Caco-2 (cell line): ENCODE results near the gene PBLD. TPM values are rescaled to one million over a fixed set of nuclear protein-coding genes. Genes with fewer than 3 reads are reported as not detected.

Source experiments
- BruUV-seq: library from RNA; stranded (reverse); fragments of 400-500 nt; replicated peaks from 2 replicates; lab custom pipeline; 2021; lab: Mats Ljungman, UMichigan
- CTCF ChIA-PET: fragments of 300-600 bp; sonication (Branson Sonifier 250); formaldehyde crosslinking; loops from one replicate; lab custom pipeline; 2022; ENCODE audit warnings: antibody characterized with exemption; lab: Charles Lee
- POLR2A ChIA-PET: fragments of 300-600 bp; sonication (Branson Sonifier 250); formaldehyde crosslinking; loops from one replicate; lab custom pipeline; 2022; ENCODE audit warnings: antibody characterized with exemption; lab: Charles Lee
- DNase-seq, 2 experiments: peaks; one replicate each; pipeline versions ENCODE4 v3.0.0 to v3.0.0-alpha.2; 2020 to 2022
- H3K27me3 ChIP-seq: replicated peaks from 2 replicates; pipeline ENCODE4 v1.6.0; 2011; ENCODE audit warnings: low read length; ENCODE audit not compliant: control insufficient read depth, insufficient read depth
- H3K36me3 ChIP-seq: 2 replicates; pipeline ENCODE4 v1.5.1; 2011; ENCODE audit warnings: low read length; ENCODE audit not compliant: control insufficient read depth, insufficient read depth
- H3K4me1 ChIP-seq: fragments of 250-450 bp; sonication (Bioruptor Pico); 2 replicates; pipeline ENCODE4 v1.5.1; 2020; ENCODE audit warnings: mild to moderate bottlenecking
- H3K4me3 ChIP-seq: 2 replicates; pipeline ENCODE4 v1.5.1; 2011; ENCODE audit warnings: low read depth, mild to moderate bottlenecking, control low read depth, low read length
- H3K9me3 ChIP-seq: fragments of 250-450 bp; sonication (Bioruptor Pico); 2 replicates; pipeline ENCODE4 v1.5.1; 2020; ENCODE audit warnings: mild to moderate bottlenecking, moderate library complexity
- H3K27ac Mint-ChIP-seq: one replicate; pipeline ENCODE4 v1.8.0; 2022; ENCODE audit warnings: mixed read lengths; ENCODE audit not compliant: unreplicated experiment
- H3K27me3 Mint-ChIP-seq: one replicate; pipeline ENCODE4 v1.8.0; 2022; ENCODE audit warnings: mixed read lengths; ENCODE audit not compliant: insufficient read depth, unreplicated experiment
- H3K36me3 Mint-ChIP-seq: one replicate; pipeline ENCODE4 v1.8.0; 2022; ENCODE audit warnings: mild to moderate bottlenecking, mixed read lengths; ENCODE audit not compliant: insufficient read depth, unreplicated experiment
- H3K4me1 Mint-ChIP-seq: one replicate; pipeline ENCODE4 v1.8.0; 2022; ENCODE audit warnings: low read depth, mixed read lengths; ENCODE audit not compliant: unreplicated experiment
- H3K4me3 Mint-ChIP-seq: one replicate; pipeline ENCODE4 v1.8.0; 2022; ENCODE audit warnings: mild to moderate bottlenecking, moderate library complexity, mixed read lengths; ENCODE audit not compliant: unreplicated experiment
- H3K9me3 Mint-ChIP-seq: one replicate; pipeline ENCODE4 v1.8.0; 2022; ENCODE audit warnings: mixed read lengths; ENCODE audit not compliant: unreplicated experiment
- intact Hi-C: fragments of 100-400 bp; cut with micrococcal nuclease; formaldehyde crosslinking; loops from one replicate; pipeline ENCODE4 v1.10.0; 2022; ENCODE audit not compliant: unreplicated experiment
- total RNA-seq: library from RNA; stranded (reverse); gene quantifications from 2 replicates; pipeline ENCODE4 v1.2.3, GENCODE V29; 2022
- TF ChIP-seq, protein P1 (sequence below), 2 experiments: fragments of 200-600 bp in 1 of 2; IDR thresholded peaks; 1 replicate in 1 of 2; 2 replicates in 1 of 2; pipeline versions ENCODE4 v1.5.1 to v1.8.0; 2011 to 2022; ENCODE audit warnings: antibody characterized with exemption in 1 of 2, control low read depth in 1 of 2, inconsistent platforms in 1 of 2, low read depth in 1 of 2, low read length in 1 of 2, mild to moderate bottlenecking in 1 of 2, moderate library complexity in 1 of 2; ENCODE audit not compliant: insufficient read depth in 1 of 2, severe bottlenecking in 1 of 2, unreplicated experiment in 1 of 2

Gene PBLD
- total RNA-seq, 1 experiment from 2014 or later, result 15.3 TPM

DNA sequence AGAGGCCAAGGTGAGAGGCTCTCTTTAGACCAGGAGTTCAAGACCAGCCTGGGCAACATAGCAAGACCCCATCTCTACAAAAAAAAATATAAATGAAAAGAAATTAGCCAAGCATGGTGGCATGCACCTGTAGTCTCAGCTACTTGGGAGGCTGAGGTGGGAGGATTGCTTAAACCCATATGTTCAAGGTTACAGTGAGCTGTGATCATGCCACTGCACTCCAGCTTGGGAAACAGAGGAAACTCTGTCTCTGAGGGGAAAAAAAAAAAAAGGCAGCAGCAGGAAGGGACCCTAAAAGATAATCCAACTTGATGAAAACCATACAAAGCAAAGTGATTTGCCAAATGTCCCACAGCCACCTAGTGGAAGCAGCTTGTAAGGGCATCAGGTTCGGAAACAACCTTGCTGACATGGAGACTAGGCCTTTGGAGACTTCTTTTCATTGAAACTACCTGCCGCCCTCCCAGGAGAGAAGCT, 15.6 kb upstream of the PBLD start:
- Histone ChIP-seq H3K27me3 (no peaks in the 10 kb centered on the region), H3K4me3 (no peak overlapping the region), H3K4me1 (no peaks in the 10 kb centered on the region), H3K36me3 (peaks cover 6% of the 10 kb centered on the region), H3K9me3 (no peaks in the 10 kb centered on the region)
- Mint-ChIP-seq H3K4me3 (no peak overlapping the region), H3K4me1 (no peaks in the 10 kb centered on the region), H3K36me3 (peaks cover 90% of the 10 kb centered on the region), H3K27ac (no peak overlapping the region), H3K9me3 (no peaks in the 10 kb centered on the region), H3K27me3 (no peaks in the 10 kb centered on the region)
- CTCF ChIA-PET, result interaction anchor here (0.5 to 3.7 kb wide), 20 partner anchors 9 to 528 kb away, joined by 3 to 35 read pairs (median 3); partner anchors contain the start of genes HNRNPH3 and PBLD
- TF ChIP-seq, protein P1, sequence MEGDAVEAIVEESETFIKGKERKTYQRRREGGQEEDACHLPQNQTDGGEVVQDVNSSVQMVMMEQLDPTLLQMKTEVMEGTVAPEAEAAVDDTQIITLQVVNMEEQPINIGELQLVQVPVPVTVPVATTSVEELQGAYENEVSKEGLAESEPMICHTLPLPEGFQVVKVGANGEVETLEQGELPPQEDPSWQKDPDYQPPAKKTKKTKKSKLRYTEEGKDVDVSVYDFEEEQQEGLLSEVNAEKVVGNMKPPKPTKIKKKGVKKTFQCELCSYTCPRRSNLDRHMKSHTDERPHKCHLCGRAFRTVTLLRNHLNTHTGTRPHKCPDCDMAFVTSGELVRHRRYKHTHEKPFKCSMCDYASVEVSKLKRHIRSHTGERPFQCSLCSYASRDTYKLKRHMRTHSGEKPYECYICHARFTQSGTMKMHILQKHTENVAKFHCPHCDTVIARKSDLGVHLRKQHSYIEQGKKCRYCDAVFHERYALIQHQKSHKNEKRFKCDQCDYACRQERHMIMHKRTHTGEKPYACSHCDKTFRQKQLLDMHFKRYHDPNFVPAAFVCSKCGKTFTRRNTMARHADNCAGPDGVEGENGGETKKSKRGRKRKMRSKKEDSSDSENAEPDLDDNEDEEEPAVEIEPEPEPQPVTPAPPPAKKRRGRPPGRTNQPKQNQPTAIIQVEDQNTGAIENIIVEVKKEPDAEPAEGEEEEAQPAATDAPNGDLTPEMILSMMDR (IDR thresholded peaks at IDR 0.05; ENCODE audit: insufficient read depth in 1 of 2, low read depth in 1 of 2, low read length in 1 of 2, severe bottlenecking in 1 of 2, unreplicated experiment in 1 of 2), result peak; percentile 92 to 97
- no TSS peak for BruUV-seq
- POLR2A ChIA-PET, result interaction anchor here (0.6 to 1.8 kb wide), 2 partner anchors 16 to 1058 kb away, joined by 3 to 11 read pairs; partner anchors contain the start of genes HNRNPH3 and PBLD
- DNase-seq, result peak; percentile 73 to 76
- intact Hi-C loops, result loop anchor here (1.0 kb wide), 1 partner anchor 136 kb away; no protein-coding TSS in a partner anchor

DNA sequence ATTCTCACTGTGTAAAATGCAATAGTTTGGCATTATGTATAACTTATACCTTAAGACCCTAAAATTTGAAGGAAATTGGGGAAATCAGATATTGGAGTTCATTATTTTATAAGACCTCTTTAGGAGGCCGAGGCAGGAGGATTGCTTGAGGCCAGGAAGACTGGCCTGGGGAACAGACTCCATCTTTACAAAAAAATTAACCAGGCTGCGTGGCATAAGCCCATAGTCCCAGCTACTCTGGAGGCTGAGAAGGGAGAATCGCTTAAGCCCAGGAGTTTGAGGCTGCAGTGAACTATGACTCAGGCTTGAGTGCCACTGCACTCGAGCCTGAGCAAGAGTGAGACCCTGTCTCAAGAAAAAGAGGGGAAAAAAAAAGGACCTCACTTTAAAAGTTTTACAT, 14.0 kb upstream of the PBLD start:
- no peaks in the 10 kb centered on the region for H3K9me3 ChIP-seq
- Mint-ChIP-seq H3K4me3 (no peak overlapping the region), H3K27ac (no peak overlapping the region), H3K27me3 (no peaks in the 10 kb centered on the region), H3K4me1 (peaks cover 2% of the 10 kb centered on the region), H3K9me3 (no peaks in the 10 kb centered on the region), H3K36me3 (peaks cover 90% of the 10 kb centered on the region)
- H3K4me1 ChIP-seq, result no peaks in the 10 kb centered on the region
- no peak overlapping the region for H3K4me3 ChIP-seq
- no peak for DNase-seq
- no peaks in the 10 kb centered on the region for H3K27me3 ChIP-seq
- intact Hi-C loops, result no loop called here
- ChIA-PET CTCF (interaction anchor here (0.6 to 3.7 kb wide), 9 partner anchors 50 to 611 kb away, joined by 3 to 35 read pairs (median 3); partner anchors contain the start of gene STOX1), POLR2A (no interaction called here)
- H3K36me3 ChIP-seq, result peaks cover 6% of the 10 kb centered on the region
- no TSS peak for BruUV-seq
- TF ChIP-seq, protein P1 (IDR thresholded peaks at IDR 0.05; ENCODE audit: insufficient read depth in 1 of 2, low read depth in 1 of 2, low read length in 1 of 2, severe bottlenecking in 1 of 2, unreplicated experiment in 1 of 2), result no peak

DNA sequence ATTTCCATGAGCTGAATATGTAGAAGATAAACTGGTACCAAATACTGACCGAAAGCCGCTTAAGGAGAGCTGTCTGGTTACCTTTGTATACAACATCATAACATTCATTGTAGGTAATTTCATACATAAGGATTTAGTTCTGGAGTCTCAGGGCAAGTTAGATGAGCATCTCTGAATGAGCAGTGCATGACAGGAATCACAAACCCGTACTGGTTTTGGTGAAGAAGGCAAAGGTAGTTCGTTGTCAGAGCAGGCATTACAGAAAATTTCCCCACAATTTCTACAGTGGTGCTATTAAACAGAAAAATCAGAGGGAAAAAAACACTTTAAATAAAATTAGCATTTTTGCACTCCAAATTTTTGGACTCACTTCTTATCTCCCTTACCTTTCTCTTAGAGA, 12.9 kb upstream of the PBLD start:
- peak overlapping the region; percentile 23 for H3K27ac Mint-ChIP-seq
- CTCF ChIA-PET, result interaction anchor here (1.6 kb wide), 1 partner anchor 133 kb away, joined by 4 read pairs; no protein-coding TSS in a partner anchor

More for the DNA sequence above, 12.9 kb upstream of the PBLD start:
- Histone ChIP-seq H3K36me3 (peaks cover 6% of the 10 kb centered on the region), H3K4me1 (no peaks in the 10 kb centered on the region), H3K27me3 (no peaks in the 10 kb centered on the region), H3K9me3 (no peaks in the 10 kb centered on the region), H3K4me3 (no peak overlapping the region)
- Mint-ChIP-seq H3K36me3 (peaks cover 92% of the 10 kb centered on the region), H3K4me1 (peaks cover 6% of the 10 kb centered on the region), H3K9me3 (no peaks in the 10 kb centered on the region), H3K4me3 (no peak overlapping the region), H3K27me3 (no peaks in the 10 kb centered on the region)
- TF ChIP-seq, protein P1 (IDR thresholded peaks at IDR 0.05; ENCODE audit: insufficient read depth in 1 of 2, low read depth in 1 of 2, low read length in 1 of 2, severe bottlenecking in 1 of 2, unreplicated experiment in 1 of 2), result no peak
- intact Hi-C loops, result no loop called here
- POLR2A ChIA-PET, result interaction anchor here (0.9 to 1.5 kb wide), 3 partner anchors 13 to 376 kb away, joined by 3 to 4 read pairs (median 4); partner anchors contain the start of genes HNRNPH3 and PBLD
- no TSS peak for BruUV-seq
- DNase-seq, result no peak
